Smooth muscle cell (in vitro differentiated cells): Measurements from ENCODE around the gene MERTK. TPM values are rescaled to one million over a fixed set of nuclear protein-coding genes. Genes with fewer than 3 reads are reported as not detected.

Experiments
- DNase-seq: peaks from one replicate; lab custom pipeline; 2025; ENCODE audit not compliant: unreplicated experiment; lab: John Stamatoyannopoulos, UW
- H2AFZ ChIP-seq: fragments of 200-600 bp; sonication (generic); 2 replicates; pipeline ENCODE4 v1.6.0; 2016; ENCODE audit warnings: antibody characterized with exemption, low read depth, mild to moderate bottlenecking
- H3F3A ChIP-seq: fragments of 200-600 bp; sonication (generic); 2 replicates; pipeline ENCODE4 v1.6.0; 2017; ENCODE audit warnings: antibody characterized with exemption, low read depth
- H3K27ac ChIP-seq: fragments of 200-600 bp; sonication (generic); 2 replicates; pipeline ENCODE4 v1.5.1; 2016; ENCODE audit warnings: low read depth, mild to moderate bottlenecking
- H3K27me3 ChIP-seq: fragments of 200-600 bp; sonication (generic); 2 replicates; pipeline ENCODE4 v1.6.1; 2016; ENCODE audit warnings: low read depth, mild to moderate bottlenecking
- H3K36me3 ChIP-seq: fragments of 200-600 bp; sonication (generic); 2 replicates; pipeline ENCODE4 v1.5.1; 2016; ENCODE audit warnings: low read depth
- H3K4me1 ChIP-seq: fragments of 200-600 bp; sonication (generic); 2 replicates; pipeline ENCODE4 v1.5.1; 2016; ENCODE audit warnings: low read depth
- H3K4me2 ChIP-seq: fragments of 200-600 bp; sonication (generic); 2 replicates; pipeline ENCODE4 v1.6.0; 2016; ENCODE audit warnings: mild to moderate bottlenecking
- H3K4me3 ChIP-seq: fragments of 200-600 bp; sonication (generic); 2 replicates; pipeline ENCODE4 v1.5.1; 2016; ENCODE audit warnings: mild to moderate bottlenecking
- H3K79me2 ChIP-seq: fragments of 200-600 bp; sonication (generic); 2 replicates; pipeline ENCODE4 v1.6.0; 2016; ENCODE audit warnings: low read depth, mild to moderate bottlenecking
- H3K9ac ChIP-seq: fragments of 200-600 bp; sonication (generic); 2 replicates; pipeline ENCODE4 v1.6.0; 2016; ENCODE audit warnings: low read depth
- H3K9me3 ChIP-seq: fragments of 200-600 bp; sonication (generic); replicated peaks from 2 replicates; pipeline ENCODE4 v1.5.1; 2016; ENCODE audit warnings: low read depth
- H4K20me1 ChIP-seq: fragments of 200-600 bp; sonication (generic); 2 replicates; pipeline ENCODE4 v1.6.0; 2016; ENCODE audit warnings: low read depth
- WGBS: methylation state at CpG from one replicate; pipeline ENCODE4 v1.1.7; 2016; ENCODE audit warnings: low lambda C conversion rate; 5-methylcytosine and 5-hydroxymethylcytosine counted together
- polyA plus RNA-seq: library from polyadenylated mRNA; unstranded; fragments of >200 nt; fragmentation: Nextera tagmentation; extraction: Ambion mirVana; gene quantifications from 2 replicates; pipeline ENCODE4 v1.2.1, GENCODE V29; 2016
- total RNA-seq: library from RNA; depleted of rRNA; stranded (reverse); fragments of >200 nt; gene quantifications from 2 replicates; pipeline ENCODE4 v1.2.3, GENCODE V29; 2014
- TF ChIP-seq, protein P1 (sequence below): fragments of 200-600 bp; sonication (generic); IDR thresholded peaks from 2 replicates; pipeline ENCODE4 v1.5.1; 2017; ENCODE audit warnings: borderline replicate concordance, mild to moderate bottlenecking, antibody characterized with exemption; ENCODE audit not compliant: insufficient read depth, poor library complexity, severe bottlenecking

Gene MERTK
- total and polyA plus RNA-seq, 2 experiments from 2014 or later, result 5.1 to 9.4 TPM

DNA sequence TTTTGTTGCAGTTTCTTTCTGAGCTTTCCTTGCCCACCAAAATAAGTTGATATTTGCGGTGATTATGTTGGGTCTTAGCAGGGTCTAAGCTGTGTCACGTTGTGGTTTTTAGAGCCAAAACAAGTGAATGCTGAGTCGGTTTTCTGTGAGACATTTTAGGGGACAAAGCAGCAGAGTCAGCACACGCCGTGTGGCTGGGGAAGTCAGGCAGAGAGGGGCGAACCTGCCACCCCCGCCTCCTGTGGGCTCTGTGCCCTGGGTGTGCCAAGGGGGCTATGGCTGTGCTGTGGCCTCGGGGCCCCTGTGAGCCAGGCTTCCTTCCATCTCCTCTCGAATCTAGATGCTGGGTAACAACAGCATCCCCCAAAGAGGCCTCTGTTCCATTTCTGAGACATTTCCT is 125.8 kb downstream of the MERTK start:
- H3K79me2 ChIP-seq, result no peaks in the 10 kb centered on the region
- no peak for DNase-seq
- no peaks in the 10 kb centered on the region for H4K20me1 ChIP-seq
- H3K4me3 ChIP-seq, result no peak overlapping the region
- WGBS, result 86% methylated on average over 9 of the region's 9 CpGs
- no peak overlapping the region for H3K27ac ChIP-seq
- H3F3A ChIP-seq, result no peaks in the 10 kb centered on the region
- no peak overlapping the region for H3K9ac ChIP-seq
- no peaks in the 10 kb centered on the region for H3K9me3 ChIP-seq
- no peak overlapping the region for H2AFZ ChIP-seq
- H3K27me3 ChIP-seq, result no peaks in the 10 kb centered on the region
- no peaks in the 10 kb centered on the region for H3K4me1 ChIP-seq
- H3K4me2 ChIP-seq, result no peak overlapping the region
- TF ChIP-seq, protein P1, sequence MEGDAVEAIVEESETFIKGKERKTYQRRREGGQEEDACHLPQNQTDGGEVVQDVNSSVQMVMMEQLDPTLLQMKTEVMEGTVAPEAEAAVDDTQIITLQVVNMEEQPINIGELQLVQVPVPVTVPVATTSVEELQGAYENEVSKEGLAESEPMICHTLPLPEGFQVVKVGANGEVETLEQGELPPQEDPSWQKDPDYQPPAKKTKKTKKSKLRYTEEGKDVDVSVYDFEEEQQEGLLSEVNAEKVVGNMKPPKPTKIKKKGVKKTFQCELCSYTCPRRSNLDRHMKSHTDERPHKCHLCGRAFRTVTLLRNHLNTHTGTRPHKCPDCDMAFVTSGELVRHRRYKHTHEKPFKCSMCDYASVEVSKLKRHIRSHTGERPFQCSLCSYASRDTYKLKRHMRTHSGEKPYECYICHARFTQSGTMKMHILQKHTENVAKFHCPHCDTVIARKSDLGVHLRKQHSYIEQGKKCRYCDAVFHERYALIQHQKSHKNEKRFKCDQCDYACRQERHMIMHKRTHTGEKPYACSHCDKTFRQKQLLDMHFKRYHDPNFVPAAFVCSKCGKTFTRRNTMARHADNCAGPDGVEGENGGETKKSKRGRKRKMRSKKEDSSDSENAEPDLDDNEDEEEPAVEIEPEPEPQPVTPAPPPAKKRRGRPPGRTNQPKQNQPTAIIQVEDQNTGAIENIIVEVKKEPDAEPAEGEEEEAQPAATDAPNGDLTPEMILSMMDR, result no peak
- H3K36me3 ChIP-seq, result no peaks in the 10 kb centered on the region

DNA sequence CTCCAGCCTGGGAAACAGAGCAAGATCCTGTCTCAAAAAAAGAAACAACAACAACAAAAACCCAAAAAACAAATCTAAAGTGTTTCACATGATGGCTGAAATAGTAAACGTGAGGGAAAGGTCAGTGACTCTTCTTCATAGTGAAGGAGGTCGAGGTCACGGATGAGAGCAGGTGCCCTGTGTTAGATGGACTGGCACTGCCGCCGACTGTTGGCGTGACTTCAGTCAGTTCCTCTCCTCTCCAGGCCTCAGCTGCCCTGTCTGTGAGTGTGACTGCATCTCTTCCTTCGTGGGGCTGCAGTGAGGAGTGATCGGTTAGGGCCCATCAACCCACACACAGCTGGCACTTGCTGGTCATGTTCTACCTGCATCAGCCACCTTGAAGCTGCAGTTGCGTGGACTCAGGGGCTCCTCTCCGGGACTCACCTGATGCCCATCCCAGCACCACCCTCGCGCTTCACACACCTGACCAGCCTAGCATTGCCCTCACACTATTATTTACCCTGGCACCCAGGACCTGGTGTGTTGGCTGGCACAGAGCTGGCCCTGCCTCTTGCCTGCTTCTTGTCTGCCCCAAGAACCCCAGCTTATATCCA is 126.6 kb downstream of the MERTK start:
- no peaks in the 10 kb centered on the region for H3K27me3 ChIP-seq
- DNase-seq, result no peak
- H3K9me3 ChIP-seq, result no peaks in the 10 kb centered on the region

DNA sequence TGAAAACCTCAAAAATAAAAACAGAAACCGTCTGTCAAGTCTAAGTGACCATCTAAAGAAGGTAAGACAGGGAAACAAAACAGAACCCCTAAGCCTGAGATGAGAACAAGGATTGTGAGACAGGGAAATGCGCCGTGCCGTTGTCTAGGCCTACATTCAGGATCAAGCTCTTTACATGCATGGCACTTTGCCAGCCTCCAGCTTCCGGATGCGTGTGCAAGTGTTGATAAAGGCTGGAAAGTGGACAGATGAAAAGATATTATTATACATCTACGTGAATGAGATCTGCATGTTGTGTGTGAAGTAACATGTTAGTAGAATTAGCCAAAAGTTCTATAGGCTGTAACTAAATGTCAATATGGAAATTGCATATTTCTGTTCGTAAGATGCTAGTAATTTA is 128.1 kb downstream of the MERTK start:
- WGBS, result 92% methylated on average over 8 of the region's 8 CpGs
- H3F3A ChIP-seq, result peaks cover 8% of the 10 kb centered on the region

More for the DNA sequence above, 126.6 kb downstream of the MERTK start:
- H3K9ac ChIP-seq, result no peak overlapping the region
- no peaks in the 10 kb centered on the region for H4K20me1 ChIP-seq
- WGBS, result 97% methylated on average over 12 of the region's 12 CpGs
- no peak overlapping the region for H2AFZ ChIP-seq
- TF ChIP-seq, protein P1, result no peak
- no peaks in the 10 kb centered on the region for H3K36me3 ChIP-seq
- H3K4me2 ChIP-seq, result no peak overlapping the region
- H3K27ac ChIP-seq, result no peak overlapping the region
- H3F3A ChIP-seq, result peaks cover 4% of the 10 kb centered on the region
- H3K79me2 ChIP-seq, result no peaks in the 10 kb centered on the region
- no peaks in the 10 kb centered on the region for H3K4me1 ChIP-seq
- no peak overlapping the region for H3K4me3 ChIP-seq

More for the DNA sequence above, 128.1 kb downstream of the MERTK start:
- H3K36me3 ChIP-seq, result no peaks in the 10 kb centered on the region
- H3K4me1 ChIP-seq, result peaks cover 7% of the 10 kb centered on the region
- no peak overlapping the region for H2AFZ ChIP-seq
- H3K4me3 ChIP-seq, result no peak overlapping the region
- H3K4me2 ChIP-seq, result no peak overlapping the region
- no peaks in the 10 kb centered on the region for H3K27me3 ChIP-seq
- no peaks in the 10 kb centered on the region for H4K20me1 ChIP-seq
- no peak overlapping the region for H3K9ac ChIP-seq
- no peak for DNase-seq
- H3K9me3 ChIP-seq, result no peaks in the 10 kb centered on the region
- TF ChIP-seq, protein P1, result no peak
- no peaks in the 10 kb centered on the region for H3K79me2 ChIP-seq
- no peak overlapping the region for H3K27ac ChIP-seq
